Endothelial cell of umbilical vein (primary cell): ENCODE data around the gene SLC12A9.

ENCODE experiments used
- CTCF ChIP-seq, 2 donors: IDR thresholded peaks; 1 replicate in 1 of 2; 2 replicates in 1 of 2; pipeline ENCODE4 v1.5.1; 2011; ENCODE audit warnings: low read length in 2 of 2, mild to moderate bottlenecking in 2 of 2, moderate library complexity in 2 of 2, control low read depth in 1 of 2, inconsistent platforms in 1 of 2, low read depth in 1 of 2; ENCODE audit not compliant: insufficient read depth in 1 of 2; ENCODE audit errors: extremely low read depth in 1 of 2
- POLR2A ChIP-seq: IDR thresholded peaks from 2 replicates; pipeline ENCODE4 v1.6.1; 2012; ENCODE audit warnings: low read depth, mild to moderate bottlenecking, control low read depth, low read length

GRCh38 chr7:100897772-100898454 is 45.4 kb downstream of the SLC12A9 start:
- TF ChIP-seq CTCF (IDR thresholded peaks at IDR 0.05; ENCODE audit: extremely low read depth in 1 of 2, insufficient read depth in 1 of 2, low read depth in 1 of 2, low read length in 2 of 2): no peak
- TF ChIP-seq POLR2A: no peak
